GM18511 (cell line): Measurements from ENCODE around the gene APCS.
A peak's percentile ranks its signal among the peaks of the same experiment; 100 is the strongest.

Experiments used
- ATAC-seq: cut with Tn5 transposase; IDR thresholded peaks from one replicate; pipeline ENCODE4 v1.9.1; 2021; ENCODE audit warnings: mild to moderate bottlenecking, moderate library complexity; ENCODE audit not compliant: unreplicated experiment

The APCS gene

GRCh38 chr1:159587461-159587951 lies at the start of gene APCS:
TSS of gene APCS (plus strand) at chr1:159587826. CDS start at chr1:159587922, 96 bp downstream.
- ATAC-seq, result no peak

- ATAC-seq, result no peak
Observed at GRCh38 chr1:159548126-159548525, 39.5 kb upstream of the APCS start.

- no peak for ATAC-seq
Observed at GRCh38 chr1:159554261-159554660, 33.4 kb upstream of the APCS start.

DNA sequence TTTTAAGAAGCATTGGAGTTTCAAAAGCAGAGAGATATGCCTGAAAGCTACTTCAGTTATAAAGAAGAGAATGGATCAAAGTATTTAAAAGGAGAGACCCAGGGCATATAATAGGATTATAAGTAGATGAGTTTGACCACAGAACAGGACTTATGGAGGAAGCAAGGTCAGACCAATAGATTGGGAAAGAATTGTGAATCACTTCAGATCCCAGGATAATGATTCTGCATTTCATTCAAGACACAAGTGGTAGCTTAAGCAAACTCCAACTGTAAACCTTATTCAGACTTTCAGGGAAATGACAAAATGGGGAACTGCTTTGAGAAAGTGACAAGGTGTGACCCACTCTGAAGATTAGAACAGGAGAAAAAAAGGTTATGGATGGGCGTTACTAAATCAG lies 32.9 kb upstream of the APCS start:
- no peak for ATAC-seq

DNA sequence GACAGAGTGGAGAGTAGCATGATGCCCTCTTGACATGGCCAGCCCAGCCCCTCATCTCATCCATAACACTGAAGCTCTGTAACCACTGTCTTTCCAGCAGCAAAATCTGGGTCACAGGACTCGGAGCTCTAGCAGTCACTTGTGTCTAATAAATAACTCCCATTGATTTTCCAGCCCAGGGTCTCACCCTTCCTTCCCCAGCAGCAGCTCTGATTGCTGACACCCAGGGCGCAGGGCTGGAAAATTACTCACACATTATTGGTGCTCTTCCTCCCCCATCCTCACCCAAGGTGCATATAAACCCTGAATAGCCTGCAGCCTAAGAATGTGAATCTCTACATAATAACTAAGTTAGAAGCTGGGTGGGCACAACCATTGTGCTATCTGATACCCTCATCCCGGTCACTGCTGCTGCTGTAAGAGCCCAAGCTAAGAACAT lies 30.7 kb upstream of the APCS start:
- ATAC-seq, result no peak

DNA sequence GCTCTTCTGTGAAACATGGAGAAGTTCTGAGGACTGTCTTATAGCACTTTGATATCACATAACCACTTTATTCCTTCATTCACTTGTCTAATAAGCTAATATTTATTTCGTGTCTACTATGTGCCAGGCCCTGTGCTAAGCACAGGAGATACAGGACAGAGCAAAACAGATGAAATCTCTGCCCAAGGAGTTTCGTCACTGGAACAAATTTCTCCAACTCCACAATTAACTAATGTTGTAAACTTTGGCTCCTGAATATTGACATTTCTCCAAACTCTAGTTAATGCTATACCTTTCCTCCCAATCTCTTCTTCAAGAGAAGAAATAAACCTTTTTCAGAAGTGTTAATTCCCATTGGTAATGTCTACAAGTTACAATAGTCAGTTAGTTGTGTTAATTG lies 27.0 kb upstream of the APCS start:
- no peak for ATAC-seq

DNA sequence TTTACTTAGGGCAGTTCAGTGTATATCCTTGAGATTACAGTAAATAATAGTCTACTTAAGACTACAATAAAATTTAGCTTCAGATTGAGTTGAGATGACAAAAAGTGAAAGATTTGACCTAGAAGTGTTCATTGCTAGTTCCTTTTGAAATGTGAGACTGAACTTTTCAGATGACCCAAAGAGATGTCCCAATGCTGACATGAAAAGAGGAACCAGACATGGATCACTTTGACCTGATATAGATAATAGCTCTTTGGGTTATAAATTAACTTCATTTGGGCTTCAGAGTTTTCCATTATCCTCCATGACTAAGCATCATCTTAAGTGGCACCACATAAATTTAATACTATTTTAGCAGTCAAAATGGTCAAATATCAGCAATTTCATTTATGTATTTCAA lies 26.1 kb upstream of the APCS start:
- no peak for ATAC-seq

- no peak for ATAC-seq
Observed at GRCh38 chr1:159562680-159563079, 24.9 kb upstream of the APCS start.

- no peak for ATAC-seq
Observed at GRCh38 chr1:159577446-159577845, 10.2 kb upstream of the APCS start.

- ATAC-seq, result peak; percentile 79
Observed at GRCh38 chr1:159580340-159580739, 7.3 kb upstream of the APCS start.

GRCh38 chr1:159581422-159581821 lies 6.2 kb upstream of the APCS start:
- no peak for ATAC-seq

DNA sequence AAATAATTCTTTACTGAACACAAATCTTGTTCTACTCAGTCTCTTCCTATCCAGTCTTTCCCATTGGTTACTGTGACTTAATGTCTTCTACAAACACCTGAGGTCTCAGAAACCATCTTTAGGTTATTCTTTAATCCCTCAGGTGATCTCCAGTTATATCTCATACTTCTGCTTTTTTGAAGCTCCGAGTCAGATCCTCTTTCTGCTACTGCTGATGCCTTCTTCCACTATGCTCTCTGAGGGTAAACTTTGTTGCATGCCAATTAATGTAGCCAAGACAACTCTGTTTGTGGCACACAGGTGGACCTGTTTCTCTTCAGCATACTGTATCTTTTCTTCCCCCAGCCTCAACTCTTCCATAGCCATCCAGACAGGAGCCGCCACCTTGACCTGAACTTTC lies 3.1 kb upstream of the APCS start:
- no peak for ATAC-seq

GRCh38 chr1:159591981-159592380 lies 4.4 kb downstream of the APCS start:
- ATAC-seq, result no peak

DNA sequence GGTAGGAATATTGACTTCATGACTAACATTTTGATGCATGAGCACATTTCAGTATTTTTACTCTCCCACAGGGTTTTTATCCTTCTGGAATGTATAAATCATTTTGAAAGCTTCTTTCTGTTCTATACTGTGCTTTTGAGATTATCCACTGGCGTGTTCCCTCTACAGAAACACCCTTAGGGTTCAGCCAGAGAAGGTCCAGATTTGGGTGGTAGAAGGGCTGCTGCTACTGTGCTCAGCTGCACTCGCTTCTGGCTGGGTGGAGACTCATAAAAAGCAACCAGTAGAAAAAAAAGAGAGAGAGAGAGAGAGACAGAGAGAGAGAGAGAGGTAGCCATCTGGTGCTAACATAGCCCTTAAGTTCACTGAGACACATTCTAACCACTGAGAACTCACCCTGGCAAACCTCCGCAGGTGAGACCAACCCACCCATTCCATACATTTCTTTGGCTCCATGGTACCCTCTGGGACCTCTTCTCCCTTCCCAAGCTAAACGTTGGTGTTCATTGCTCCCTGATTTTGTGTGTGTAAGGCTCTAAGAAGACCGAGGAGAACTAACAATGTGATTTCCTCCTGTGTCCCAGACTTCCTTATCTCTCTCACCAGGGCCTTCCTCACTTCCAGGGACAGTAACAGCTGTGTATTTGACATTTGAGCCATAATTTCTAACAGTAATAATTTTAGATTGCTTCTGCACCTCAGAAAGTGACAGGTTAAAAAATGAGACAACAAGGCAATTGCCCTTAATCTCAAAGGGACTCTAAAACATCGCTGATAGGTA lies 7.2 kb downstream of the APCS start:
- ATAC-seq, result no peak

GRCh38 chr1:159598196-159598595 lies 10.6 kb downstream of the APCS start:
- no peak for ATAC-seq

DNA sequence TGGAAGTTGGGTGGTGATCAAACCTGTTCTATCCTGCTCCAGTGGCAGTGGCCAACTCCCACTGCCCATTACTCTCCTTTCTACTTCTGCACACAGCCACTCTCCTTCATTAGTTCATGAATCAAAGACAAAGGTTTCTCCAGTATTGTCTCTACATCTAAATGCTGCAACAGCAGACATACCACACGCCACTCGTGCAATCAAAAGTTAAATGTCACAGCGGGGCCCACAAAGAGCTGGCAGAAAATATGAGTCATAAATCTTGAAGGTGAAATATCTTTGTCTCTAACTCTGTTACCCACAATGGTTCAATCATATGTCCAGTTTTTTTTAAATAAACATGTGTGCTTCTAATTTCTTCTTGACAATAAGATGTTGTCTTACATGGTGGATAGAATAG lies 13.3 kb downstream of the APCS start:
- ATAC-seq, result no peak

- no peak for ATAC-seq
Observed at GRCh38 chr1:159602501-159602999, 14.9 kb downstream of the APCS start.

DNA sequence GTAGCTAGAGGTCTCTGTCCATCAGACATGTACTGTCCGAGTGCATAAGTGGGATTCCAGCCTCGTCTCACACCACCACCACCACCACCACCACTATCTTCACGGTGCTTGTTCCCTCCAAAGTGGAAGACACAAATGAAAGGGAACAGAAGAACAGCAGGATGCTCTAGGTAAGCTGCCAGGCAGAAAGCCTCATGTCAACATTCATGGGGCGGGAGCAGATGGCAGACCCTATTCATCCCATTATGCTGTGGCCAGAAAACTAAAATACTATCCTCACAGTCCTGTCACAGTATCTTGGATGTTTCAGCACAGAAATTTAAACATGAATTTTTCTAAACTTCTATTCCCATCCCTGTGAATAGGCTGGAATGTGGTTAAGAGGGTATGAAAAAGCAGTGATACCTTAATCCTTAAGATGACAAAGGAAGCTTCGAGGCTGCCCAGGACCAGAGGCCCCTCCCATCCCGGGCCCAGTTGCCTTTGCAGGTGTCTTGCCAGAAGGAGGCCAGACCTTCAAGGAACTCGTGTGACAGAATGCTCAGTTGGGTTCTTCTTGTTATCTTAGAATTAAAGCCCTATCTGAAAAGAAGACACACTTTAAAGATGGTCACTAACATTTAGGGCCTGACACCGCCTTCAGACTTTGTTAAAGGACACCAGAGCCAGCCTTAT lies 24.7 kb downstream of the APCS start:
- ATAC-seq, result no peak

GRCh38 chr1:159632922-159633321 lies 45.3 kb downstream of the APCS start:
- ATAC-seq, result no peak
